ENCODE results near the gene ARHGEF18.

The ARHGEF18 gene

DNA sequence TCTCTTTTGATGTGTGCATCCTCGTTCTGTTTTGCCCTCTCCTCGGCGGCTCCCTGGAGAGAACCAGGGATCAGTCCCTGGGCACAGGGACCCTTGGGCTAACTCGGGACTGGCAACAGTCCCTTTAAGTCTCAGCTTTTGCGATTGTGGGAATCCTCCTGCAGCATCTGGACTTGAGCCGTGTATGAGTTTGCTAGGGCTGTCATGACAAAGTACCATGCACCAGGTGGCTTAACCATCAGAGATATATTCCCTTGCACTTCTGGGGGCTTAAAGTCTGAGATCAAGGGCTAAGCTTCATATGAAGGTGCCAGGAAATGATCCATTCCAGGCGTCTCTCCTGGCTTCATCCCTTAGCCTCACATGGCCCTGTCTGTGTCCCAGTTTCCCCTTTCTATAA lies 34.5 kb downstream of the ARHGEF18 start:
- DNase-seq (ENCODE audit: low read depth in 2 of 2): no peak

DNA sequence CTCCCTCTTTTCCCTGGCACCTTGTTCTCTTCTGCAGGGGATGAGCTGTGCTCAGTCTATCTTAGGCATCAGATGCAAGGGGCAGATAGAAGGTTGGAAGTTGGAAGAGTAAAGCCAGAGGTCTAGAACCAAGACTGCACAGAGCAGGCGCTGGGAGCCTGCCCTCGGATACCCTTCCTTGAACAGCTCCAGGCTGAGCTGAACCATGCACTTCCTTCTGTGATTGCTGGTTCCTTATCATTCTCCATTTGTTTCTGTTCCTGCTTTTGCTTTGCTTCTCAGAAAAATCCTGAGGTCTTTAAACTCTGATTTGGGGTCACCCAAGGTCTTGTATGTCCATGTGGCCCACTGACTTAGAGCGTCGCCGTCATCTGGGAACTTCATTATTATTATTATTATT lies 36.3 kb downstream of the ARHGEF18 start:
- DNase-seq (ENCODE audit: low read depth in 2 of 2): no peak

GRCh38 chr19:7386308-7386707 lies 37.6 kb downstream of the ARHGEF18 start:
- DNase-seq (ENCODE audit: low read depth in 2 of 2): no peak

GRCh38 chr19:7386769-7387168 lies 38.0 kb downstream of the ARHGEF18 start:
- no peak for DNase-seq (ENCODE audit: low read depth in 2 of 2)

DNA sequence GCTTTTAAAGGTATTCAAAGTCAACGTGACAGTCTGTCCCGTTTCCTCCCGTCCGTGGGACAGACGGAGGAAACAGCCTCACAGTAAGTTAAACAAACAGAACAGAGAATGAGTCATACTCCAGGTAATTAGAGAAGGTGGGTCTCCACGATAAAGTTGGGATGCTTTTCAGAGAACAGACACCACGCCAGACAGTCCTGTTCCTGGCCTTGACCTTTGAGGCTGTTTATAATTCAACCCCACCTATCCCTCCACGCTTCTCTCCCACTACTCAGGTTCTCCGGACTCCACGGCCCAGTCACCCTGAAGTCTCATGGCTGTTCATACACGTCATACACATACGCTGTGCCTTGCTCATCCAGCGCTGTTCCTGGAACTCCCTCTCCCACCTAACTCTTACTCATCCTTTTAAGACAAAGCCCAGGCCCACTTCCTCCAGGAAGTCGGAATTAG lies 42.5 kb downstream of the ARHGEF18 start:
- DNase-seq (ENCODE audit: low read depth in 2 of 2): no peak

DNA sequence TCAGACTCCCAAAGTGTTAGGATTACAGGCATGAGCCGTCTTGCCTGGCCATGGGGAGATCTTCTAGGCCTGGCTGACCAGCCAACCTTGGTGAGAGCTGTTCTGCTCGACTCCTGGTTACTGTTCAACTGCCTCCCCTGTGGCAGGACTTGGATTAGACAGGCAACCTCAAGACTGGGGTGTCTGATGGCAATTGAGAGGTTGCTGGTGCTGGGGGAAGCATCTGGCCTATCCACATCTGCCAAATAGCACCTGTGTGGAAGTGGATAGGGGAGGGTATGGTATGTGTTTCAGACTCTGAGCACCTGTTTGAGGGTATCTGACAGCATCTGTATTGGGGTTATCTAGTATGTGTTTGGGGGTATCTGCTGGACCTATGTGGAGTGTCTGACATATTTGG lies 44.7 kb downstream of the ARHGEF18 start:
- DNase-seq (ENCODE audit: low read depth in 2 of 2): no peak

DNA sequence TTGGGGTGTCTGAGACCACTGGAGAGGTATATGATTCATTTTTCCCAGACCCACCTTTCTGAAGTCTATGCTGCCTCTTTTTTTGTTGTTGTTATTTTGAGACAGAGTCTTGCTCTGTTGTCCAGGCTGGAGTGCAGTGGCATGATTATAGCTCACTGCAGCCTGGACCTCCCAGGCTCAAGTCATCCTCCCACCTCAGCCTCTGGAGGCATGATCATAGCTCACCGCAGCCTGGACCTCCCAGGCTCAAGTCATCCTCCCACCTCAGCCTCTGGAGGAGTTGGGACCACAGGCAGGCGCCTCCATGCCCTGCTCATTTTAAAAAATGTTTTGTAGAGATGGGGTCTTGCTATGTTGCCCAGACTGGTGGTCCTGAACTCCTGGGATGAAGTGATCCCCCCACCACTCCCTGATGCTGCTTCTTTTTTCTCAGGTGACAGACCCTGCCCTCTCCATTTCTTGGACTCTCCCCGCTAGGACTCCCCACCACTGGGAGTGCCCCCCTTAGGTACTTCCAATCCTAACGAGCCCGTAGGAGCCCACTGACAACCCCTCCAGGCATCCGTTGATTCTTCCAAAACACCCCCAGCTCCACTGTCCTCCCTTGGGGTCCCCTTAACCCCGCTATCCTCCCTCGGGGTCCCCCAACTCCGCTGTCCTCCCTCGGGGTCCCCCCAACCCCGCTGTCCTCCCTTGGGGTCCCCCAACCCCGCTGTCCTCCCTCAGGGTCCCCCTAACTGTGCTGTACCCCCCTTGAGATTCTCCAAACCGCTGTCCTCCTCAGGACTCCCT lies 45.4 kb downstream of the ARHGEF18 start:
- no peak for DNase-seq (ENCODE audit: low read depth in 2 of 2)

GRCh38 chr19:7394731-7395359 lies 46.1 kb downstream of the ARHGEF18 start:
- peak; percentile 79 to 86 for DNase-seq (ENCODE audit: low read depth in 2 of 2)

- DNase-seq (ENCODE audit: low read depth in 2 of 2): no peak
Observed at GRCh38 chr19:7395360-7396066, 46.8 kb downstream of the ARHGEF18 start.

DNA sequence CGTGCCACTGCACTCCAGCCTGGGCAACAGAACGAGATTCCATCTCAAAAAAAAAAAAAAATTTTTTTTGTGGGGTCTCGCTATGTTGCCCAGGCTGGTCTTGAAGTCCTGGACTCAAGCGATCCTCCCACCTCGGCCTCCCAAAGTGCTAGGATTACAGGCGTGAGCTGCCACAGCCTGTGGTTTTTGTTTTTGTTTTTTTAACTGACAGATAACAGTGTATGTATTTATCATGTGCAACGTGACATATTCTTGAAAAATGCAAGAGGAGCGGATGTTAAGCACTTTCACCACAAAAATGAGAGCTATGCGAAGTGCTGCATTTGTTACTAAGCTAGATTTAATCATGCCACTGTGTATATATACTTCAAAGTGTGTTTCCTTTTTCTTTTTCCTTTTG lies 49.0 kb downstream of the ARHGEF18 start:
- no peak for DNase-seq (ENCODE audit: low read depth in 2 of 2)

Measured in stimulated activated CD4-positive, alpha-beta T cell treated with anti-CD3 and anti-CD28 coated beads, Interleukin-15, amount 100 ng/mL, for 48 hours (primary cell).